GM12801 (cell line): ENCODE measurements around the gene CHTF18.

Experiments used
- CTCF ChIP-seq: IDR thresholded peaks from one replicate; pipeline ENCODE4 v1.5.1; 2011; ENCODE audit warnings: control low read depth; ENCODE audit not compliant: insufficient read length; ENCODE audit errors: extremely low read depth

The CHTF18 gene

GRCh38 chr16:794091-794822 is 5.8 kb downstream of the CHTF18 start:
- TF ChIP-seq CTCF = no peak

GRCh38 chr16:794853-795466 is 6.5 kb downstream of the CHTF18 start:
- TF ChIP-seq CTCF = no peak

- TF ChIP-seq CTCF = no peak
These were observed 7.3 kb downstream of the CHTF18 start for GRCh38 chr16:795580-796229.

GRCh38 chr16:796296-797119 is 8.1 kb downstream of the CHTF18 start:
- no peak for TF ChIP-seq CTCF

DNA sequence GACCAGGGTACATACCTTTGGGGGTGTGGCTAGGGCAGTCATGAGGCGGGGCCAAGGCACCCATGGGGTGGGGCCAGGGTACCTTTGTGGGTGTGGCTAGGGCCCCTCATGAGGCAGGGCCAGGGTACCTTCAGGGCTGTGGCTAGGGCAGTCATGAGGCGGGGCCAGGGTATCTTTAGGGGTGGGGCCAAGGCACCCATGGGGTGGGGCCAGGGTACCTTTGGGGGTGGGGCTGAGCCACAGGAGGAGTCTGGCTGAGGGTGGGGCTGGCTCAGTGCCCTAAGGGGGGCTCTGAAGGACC is 8.7 kb downstream of the CHTF18 start:
- no peak for TF ChIP-seq CTCF

DNA sequence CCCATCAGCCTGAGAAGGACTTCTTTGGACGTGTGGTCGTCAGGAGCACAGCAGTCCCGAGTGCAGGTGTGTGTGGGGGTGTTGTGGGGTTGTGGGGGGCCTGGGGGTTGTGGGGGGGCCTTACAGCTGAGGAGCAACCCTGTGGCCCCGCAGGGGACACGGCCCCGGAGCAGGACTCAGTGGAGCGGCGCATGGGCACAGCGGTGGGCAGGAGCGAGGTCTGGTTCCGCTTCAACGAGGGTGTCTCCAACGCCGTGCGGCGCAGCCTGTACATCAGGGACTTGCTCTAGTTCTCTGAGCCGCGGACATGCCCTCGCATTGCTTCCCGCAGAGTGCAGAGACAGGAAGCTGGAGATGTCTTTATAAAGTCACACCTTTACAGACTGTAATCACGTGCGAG is 9.3 kb downstream of the CHTF18 start:
- TF ChIP-seq CTCF = no peak

GRCh38 chr16:798666-799065 is 10.2 kb downstream of the CHTF18 start:
- no peak for TF ChIP-seq CTCF
